DOHH2 (cell line): ENCODE measurements around the gene MDM4.
A peak's percentile ranks its signal among the peaks of the same experiment; 100 is the strongest.

Source experiments
- H3F3A ChIP-seq: fragments of 200-600 bp; sonication (generic), shearing (Covaris generic); 2 replicates; pipeline ENCODE4 v1.6.0; 2016; ENCODE audit warnings: antibody characterized with exemption, mild to moderate bottlenecking; ENCODE audit not compliant: control insufficient read depth, insufficient read depth
- H3K27ac ChIP-seq: fragments of 200-600 bp; sonication (generic); 2 replicates; pipeline ENCODE4 v1.5.1; 2014; ENCODE audit warnings: low read depth, mild to moderate bottlenecking, low read length, moderate library complexity
- H3K27me3 ChIP-seq: fragments of 200-600 bp; sonication (generic); 2 replicates; pipeline ENCODE4 v1.6.1; 2014; ENCODE audit warnings: mild to moderate bottlenecking, low read length, mixed read lengths; ENCODE audit not compliant: control insufficient read depth
- H3K36me3 ChIP-seq: fragments of 200-600 bp; sonication (generic); 2 replicates; pipeline ENCODE4 v1.6.1; 2014; ENCODE audit warnings: mild to moderate bottlenecking, low read length, moderate library complexity, mixed read lengths; ENCODE audit not compliant: control insufficient read depth
- H3K4me1 ChIP-seq: fragments of 200-600 bp; sonication (generic); 2 replicates; pipeline ENCODE4 v1.6.1; 2014; ENCODE audit warnings: mild to moderate bottlenecking, low read length, mixed read lengths; ENCODE audit not compliant: control insufficient read depth
- H3K4me2 ChIP-seq: fragments of 200-600 bp; sonication (generic); 2 replicates; pipeline ENCODE4 v1.6.0; 2014; ENCODE audit warnings: mild to moderate bottlenecking, low read length, moderate library complexity
- H3K4me3 ChIP-seq: fragments of 200-600 bp; sonication (generic); 2 replicates; pipeline ENCODE4 v1.5.1; 2014; ENCODE audit warnings: mild to moderate bottlenecking, low read length, mixed read lengths
- H3K79me2 ChIP-seq: fragments of 200-600 bp; sonication (generic); 2 replicates; pipeline ENCODE4 v1.6.1; 2014; ENCODE audit warnings: mild to moderate bottlenecking, low read length, mixed read lengths; ENCODE audit not compliant: control insufficient read depth
- H3K9me2 ChIP-seq: fragments of 200-600 bp; sonication (generic); replicated peaks from 2 replicates; pipeline ENCODE4 v1.6.1; 2014; ENCODE audit warnings: mild to moderate bottlenecking, low read length, mixed read lengths; ENCODE audit not compliant: control insufficient read depth
- H3K9me3 ChIP-seq: fragments of 200-600 bp; sonication (generic); 2 replicates; pipeline ENCODE4 v1.6.1; 2014; ENCODE audit warnings: antibody characterized with exemption, low read length, mixed read lengths; ENCODE audit not compliant: control insufficient read depth, insufficient read depth
- H4K20me1 ChIP-seq: fragments of 200-600 bp; sonication (generic); 2 replicates; pipeline ENCODE4 v1.6.0; 2014; ENCODE audit warnings: low read depth, mild to moderate bottlenecking, antibody characterized with exemption, low read length, moderate library complexity; ENCODE audit not compliant: control insufficient read depth, insufficient read depth
- CTCF ChIP-seq: fragments of 200-600 bp; sonication (generic); IDR thresholded peaks from one replicate; pipeline ENCODE4 v1.5.1; 2014; ENCODE audit warnings: antibody characterized with exemption, mild to moderate bottlenecking, low read depth, low read length; ENCODE audit not compliant: poor library complexity, severe bottlenecking
- EZH2phosphoT487 ChIP-seq: fragments of 200-600 bp; sonication (generic); IDR thresholded peaks from 2 replicates; pipeline ENCODE4 v1.6.1; 2017; ENCODE audit warnings: borderline replicate concordance, mild to moderate bottlenecking, antibody characterized with exemption, low read length, moderate library complexity, mixed read lengths

MDM4 gene

GRCh38 chr1:204495078-204495753, 21.0 kb upstream of the MDM4 start:
- peaks cover 17% of the 10 kb centered on the region for H3F3A ChIP-seq
- peaks cover 3% of the 10 kb centered on the region; the same call in 1 of the 2 replicates for H3K36me3 ChIP-seq
- no peak for TF ChIP-seq EZH2phosphoT487
- no peak for TF ChIP-seq CTCF
- H3K4me1 ChIP-seq = peaks cover 79% of the 10 kb centered on the region
- peaks cover 5% of the 10 kb centered on the region; the same call in 1 of the 2 replicates for H4K20me1 ChIP-seq
- no peaks in the 10 kb centered on the region for H3K9me2 ChIP-seq
- peaks cover 5% of the 10 kb centered on the region; the same call in 1 of the 2 replicates for H3K9me3 ChIP-seq
- peak overlapping the region; percentile 100 for H3K4me2 ChIP-seq
- peaks cover 16% of the 10 kb centered on the region for H3K27me3 ChIP-seq
- H3K79me2 ChIP-seq = peaks cover 28% of the 10 kb centered on the region
- peak overlapping the region; percentile 91 for H3K27ac ChIP-seq
- peak overlapping the region; percentile 94 for H3K4me3 ChIP-seq

GRCh38 chr1:204495777-204496176, 20.4 kb upstream of the MDM4 start:
- H3K27me3 ChIP-seq = peaks cover 16% of the 10 kb centered on the region
- H3K4me3 ChIP-seq = peak overlapping the region; percentile 94
- H3K36me3 ChIP-seq = no peaks in the 10 kb centered on the region; the same call in 1 of the 2 replicates
- H3K27ac ChIP-seq = peak overlapping the region; percentile 91
- H3K9me3 ChIP-seq = peaks cover 5% of the 10 kb centered on the region; the same call in 1 of the 2 replicates
- no peaks in the 10 kb centered on the region for H3K9me2 ChIP-seq
- H3F3A ChIP-seq = peaks cover 17% of the 10 kb centered on the region
- TF ChIP-seq CTCF = no peak
- TF ChIP-seq EZH2phosphoT487 = no peak
- H4K20me1 ChIP-seq = peaks cover 5% of the 10 kb centered on the region; the same call in 1 of the 2 replicates
- peaks cover 75% of the 10 kb centered on the region for H3K4me1 ChIP-seq
- H3K79me2 ChIP-seq = peaks cover 25% of the 10 kb centered on the region
- peak overlapping the region; percentile 100 for H3K4me2 ChIP-seq

GRCh38 chr1:204498981-204499380, 17.2 kb upstream of the MDM4 start:
- H3K4me2 ChIP-seq = peak overlapping the region; percentile 49

More at GRCh38 chr1:204498981-204499380, 17.2 kb upstream of the MDM4 start:
- H3K4me3 ChIP-seq = peak overlapping the region; percentile 2; the same call in 1 of the 2 replicates
- H3K27me3 ChIP-seq = no peaks in the 10 kb centered on the region
- peaks cover 17% of the 10 kb centered on the region for H3F3A ChIP-seq
- H3K79me2 ChIP-seq = no peaks in the 10 kb centered on the region
- peaks cover 5% of the 10 kb centered on the region; the same call in 1 of the 2 replicates for H3K9me3 ChIP-seq
- no peaks in the 10 kb centered on the region for H3K36me3 ChIP-seq
- no peaks in the 10 kb centered on the region for H3K9me2 ChIP-seq
- H4K20me1 ChIP-seq = no peaks in the 10 kb centered on the region
- H3K4me1 ChIP-seq = peaks cover 65% of the 10 kb centered on the region
- TF ChIP-seq EZH2phosphoT487 (no peak), CTCF (no peak)
- no peak overlapping the region for H3K27ac ChIP-seq
